H1 (cell line): ENCODE results near the gene AAMP. TPM values are rescaled to one million over a fixed set of nuclear protein-coding genes. Genes with fewer than 3 reads are reported as not detected.

Source experiments
- CTCF ChIA-PET: fragments of 300-600 bp; sonication (Branson Sonifier 250); formaldehyde crosslinking; loops from one replicate; lab custom pipeline; 2021; ENCODE audit not compliant: partially characterized antibody; lab: Charles Lee
- POLR2A ChIA-PET: fragments of 300-600 bp; sonication (Branson Sonifier 250); formaldehyde crosslinking; loops from one replicate; lab custom pipeline; 2021; ENCODE audit warnings: inconsistent platforms; ENCODE audit not compliant: partially characterized antibody; lab: Charles Lee
- DNase-seq, 2 experiments: peaks; one replicate each; pipeline versions ENCODE4 v3.0.0 to v3.0.0-alpha.2; 2010 to 2022; ENCODE audit warnings: low spot score in 2 of 2, low read depth in 1 of 2, mixed read lengths in 1 of 2
- FAIRE-seq: peaks from 2 replicates; lab custom pipeline; 2011; peaks lifted over from hg19 to GRCh38; lab: Jason Lieb, UNC
- H2AFZ ChIP-seq: 2 replicates; pipeline ENCODE4 v1.8.1; 2012; ENCODE audit warnings: low read length, inconsistent platforms
- H2AK5ac ChIP-seq: 2 replicates; pipeline ENCODE4 v1.6.1; 2013; ENCODE audit warnings: low read depth, low read length
- H2BK120ac ChIP-seq: replicated peaks from 2 replicates; pipeline ENCODE3; 2013; ENCODE audit warnings: low read depth, low read length, inconsistent platforms
- H2BK12ac ChIP-seq: 2 replicates; pipeline ENCODE4 v1.6.1; 2013; ENCODE audit warnings: low read depth, low read length
- H2BK15ac ChIP-seq: 2 replicates; pipeline ENCODE4 v1.6.1; 2013; ENCODE audit warnings: low read length
- H2BK20ac ChIP-seq: 2 replicates; pipeline ENCODE4 v1.6.1; 2013; ENCODE audit warnings: low read length
- H2BK5ac ChIP-seq: 2 replicates; pipeline ENCODE4 v1.6.1; 2013; ENCODE audit warnings: low read depth, low read length
- H3K14ac ChIP-seq: 2 replicates; pipeline ENCODE4 v1.6.1; 2013; ENCODE audit warnings: inconsistent platforms; ENCODE audit not compliant: insufficient read length
- H3K18ac ChIP-seq: 2 replicates; pipeline ENCODE4 v1.6.1; 2013; ENCODE audit warnings: low read length; ENCODE audit errors: extremely low read depth
- H3K23ac ChIP-seq: 2 replicates; pipeline ENCODE4 v1.6.1; 2013; ENCODE audit warnings: inconsistent platforms; ENCODE audit not compliant: insufficient read length
- H3K23me2 ChIP-seq: 2 replicates; pipeline ENCODE4 v1.6.1; 2013; ENCODE audit warnings: low read depth, low read length
- H3K27ac ChIP-seq: 2 replicates; pipeline ENCODE4 v1.6.1; 2011; ENCODE audit warnings: low read depth, low read length, inconsistent platforms
- H3K27me3 ChIP-seq, 4 experiments: replicated peaks in 1 of 4; 1 replicate in 1 of 4; 2 replicates in 3 of 4; pipeline versions ENCODE4 v1.6.1 to v1.8.1; 2011 to 2013; ENCODE audit warnings: low read length in 3 of 4, mild to moderate bottlenecking in 3 of 4, inconsistent platforms in 2 of 4, mixed read lengths in 2 of 4, moderate library complexity in 1 of 4; ENCODE audit not compliant: control insufficient read depth in 3 of 4, insufficient read depth in 3 of 4; ENCODE audit errors: extremely low read depth in 1 of 4
- H3K36me3 ChIP-seq, 4 experiments: 2 replicates each; pipeline versions ENCODE4 v1.6.1 to v1.8.1; 2011 to 2013; ENCODE audit warnings: mild to moderate bottlenecking in 4 of 4, low read length in 3 of 4, moderate library complexity in 2 of 4, control low read depth in 1 of 4, inconsistent platforms in 1 of 4; ENCODE audit not compliant: insufficient read depth in 4 of 4, control insufficient read depth in 2 of 4
- H3K4ac ChIP-seq: replicated peaks from 2 replicates; pipeline ENCODE3; 2013; ENCODE audit warnings: low read length, low read depth, mixed read lengths, inconsistent platforms; ENCODE audit not compliant: insufficient read length
- H3K4me1 ChIP-seq, 4 experiments: replicated peaks in 1 of 4; 1 replicate in 1 of 4; 2 replicates in 3 of 4; pipeline versions ENCODE4 v1.6.1 to v1.8.1; 2011 to 2013; ENCODE audit warnings: low read length in 3 of 4, inconsistent platforms in 2 of 4, mixed read lengths in 1 of 4; ENCODE audit not compliant: insufficient read depth in 4 of 4, control insufficient read depth in 3 of 4
- H3K4me2 ChIP-seq, 2 experiments: 2 replicates each; pipeline versions ENCODE4 v1.6.1 to v1.8.1; 2011 to 2013; ENCODE audit warnings: low read depth in 2 of 2, low read length in 2 of 2, control low read depth in 1 of 2, inconsistent platforms in 1 of 2, mild to moderate bottlenecking in 1 of 2; ENCODE audit not compliant: insufficient read depth in 1 of 2
- H3K4me3 ChIP-seq, 4 experiments: fragments of 200-600, 300-600 bp in 1 of 4; sonication (generic), shearing (Covaris generic), sonication (Bioruptor Twin) in 1 of 4; 2 replicates each; pipeline versions ENCODE4 v1.5.1 to v1.8.1; 2011 to 2016; ENCODE audit warnings: low read length in 4 of 4, low read depth in 3 of 4, control low read depth in 2 of 4, inconsistent platforms in 2 of 4, mild to moderate bottlenecking in 2 of 4, mixed read lengths in 1 of 4, moderate library complexity in 1 of 4; ENCODE audit not compliant: insufficient read depth in 2 of 4; ENCODE audit errors: extremely low read depth in 1 of 4
- H3K56ac ChIP-seq: replicated peaks from 2 replicates; pipeline ENCODE3; 2013; ENCODE audit warnings: low read depth, mild to moderate bottlenecking, mixed read lengths, low read length, inconsistent platforms; ENCODE audit not compliant: insufficient read length
- H3K79me1 ChIP-seq: 2 replicates; pipeline ENCODE4 v1.6.1; 2013; ENCODE audit warnings: low read depth, low read length, control low read depth
- H3K79me2 ChIP-seq, 2 experiments: 2 replicates each; pipeline versions ENCODE4 v1.6.1 to v1.8.1; 2012 to 2013; ENCODE audit warnings: low read length in 2 of 2, mild to moderate bottlenecking in 2 of 2, inconsistent platforms in 1 of 2; ENCODE audit not compliant: insufficient read depth in 2 of 2, control insufficient read depth in 1 of 2
- H3K9ac ChIP-seq, 4 experiments: replicated peaks in 1 of 4; 1 replicate in 1 of 4; 2 replicates in 3 of 4; pipeline versions ENCODE4 v1.6.1 to v1.8.1; 2011 to 2013; ENCODE audit warnings: low read depth in 3 of 4, low read length in 3 of 4, control low read depth in 2 of 4, mild to moderate bottlenecking in 2 of 4, moderate library complexity in 2 of 4, inconsistent platforms in 1 of 4; ENCODE audit errors: extremely low read depth in 1 of 4
- H3K9me3 ChIP-seq, 2 experiments: 2 replicates each; pipeline versions ENCODE4 v1.6.1 to v1.8.1; 2012 to 2013; ENCODE audit warnings: mild to moderate bottlenecking in 2 of 2, moderate library complexity in 2 of 2, control low read depth in 1 of 2, inconsistent platforms in 1 of 2, low read depth in 1 of 2, low read length in 1 of 2, mixed read lengths in 1 of 2; ENCODE audit not compliant: insufficient read depth in 2 of 2
- H4K20me1 ChIP-seq, 2 experiments: replicated peaks in 1 of 2; 2 replicates each; pipeline versions ENCODE3 to v1.8.1; 2011 to 2013; ENCODE audit warnings: inconsistent platforms in 2 of 2, low read length in 2 of 2, mild to moderate bottlenecking in 1 of 2; ENCODE audit not compliant: insufficient read depth in 2 of 2, control insufficient read depth in 1 of 2
- H4K5ac ChIP-seq: 2 replicates; pipeline ENCODE4 v1.6.1; 2013; ENCODE audit warnings: low read length, low read depth, mixed read lengths, inconsistent platforms; ENCODE audit not compliant: insufficient read length
- H4K8ac ChIP-seq: 2 replicates; pipeline ENCODE4 v1.8.0; 2013; ENCODE audit warnings: mild to moderate bottlenecking, moderate library complexity, low read length, inconsistent platforms; ENCODE audit not compliant: insufficient read depth; ENCODE audit errors: extremely low read depth
- H4K91ac ChIP-seq: replicated peaks from 2 replicates; pipeline ENCODE3; 2013; ENCODE audit warnings: low read length, mixed read lengths, inconsistent platforms; ENCODE audit not compliant: insufficient read length
- GABPA ChIP-seq: IDR thresholded peaks from 2 replicates; pipeline ENCODE4 v1.6.1; 2011; ENCODE audit warnings: mild to moderate bottlenecking, low read length, moderate library complexity, borderline replicate concordance; ENCODE audit not compliant: insufficient read depth
- WGBS, 2 experiments: shearing (Covaris generic) in 1 of 2; methylation state at CpG; one replicate each; pipeline versions ENCODE4 v1.1.6 to v1.1.7; 2013 to 2015; ENCODE audit warnings: low lambda C conversion rate in 2 of 2, mixed read lengths in 2 of 2, inconsistent platforms in 1 of 2, low coverage in 1 of 2, missing lambda C conversion rate in 1 of 2; ENCODE audit not compliant: insufficient replicate concordance in 2 of 2, insufficient coverage in 1 of 2, insufficient read length in 1 of 2; ENCODE audit errors: extremely low coverage in 1 of 2, missing lambda C conversion rate in 1 of 2; 5-methylcytosine and 5-hydroxymethylcytosine counted together
- polyA plus RNA-seq, 7 experiments: library from polyadenylated mRNA; depleted of rRNA in 3 of 7; stranded (reverse) in 5 of 7; unstranded in 2 of 7; fragments of >200 nt in 5 of 7; fragments of 200-250 nt in 2 of 7; gene quantifications; 1 replicate in 5 of 7; 2 replicates in 1 of 7; 4 replicates in 1 of 7; pipeline versions ENCODE4 v1.2.1 to v1.2.3, GENCODE V29; 2011 to 2013; ENCODE audit warnings: missing spikeins in 2 of 7, mixed read lengths in 2 of 7
- total RNA-seq: library from RNA; stranded (reverse); fragmentation: NEBNext Ultra II Directional; extraction: Animal tissue kit (Norgen Biotek cat#: 25700); gene quantifications from 2 replicates; pipeline ENCODE4 v1.2.1, GENCODE V29; 2021

The AAMP gene
- total and polyA plus RNA-seq, 2 of the 8 experiments (the other 6 are each of a cell fraction or from before 2014, with no cell fraction given), result 119 to 125 TPM

DNA sequence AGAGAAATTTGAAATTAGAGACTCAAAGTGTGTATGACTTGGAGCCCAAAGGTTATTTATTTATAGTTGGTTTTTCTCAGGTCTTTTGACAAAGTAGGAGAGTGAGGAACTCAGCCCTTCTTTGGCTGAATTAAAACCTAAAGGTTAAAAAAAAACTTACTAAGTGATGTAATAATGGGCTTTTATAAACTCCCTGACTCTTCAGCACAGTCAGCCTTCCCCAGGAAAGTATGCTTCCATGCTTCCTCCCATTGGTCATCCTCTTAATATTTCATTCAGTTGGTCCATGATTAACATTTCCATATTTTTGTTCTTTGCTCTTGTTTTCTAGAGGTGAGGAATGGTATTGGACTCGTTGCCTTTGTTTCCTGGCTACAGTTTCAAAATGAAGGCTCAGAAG lies 45.8 kb downstream of the AAMP start:
- H3K79me2 ChIP-seq, result peaks cover 27 to 64% of the 10 kb centered on the region in 2 experiments
- H3K79me1 ChIP-seq, result peaks cover 5% of the 10 kb centered on the region; the same call in 1 of the 2 replicates
- FAIRE-seq (no peak), DNase-seq (no peak)
- peaks cover 10 to 14% of the 10 kb centered on the region in 2 experiments for H4K20me1 ChIP-seq
- ChIA-PET CTCF (no interaction called here), POLR2A (interaction anchor here (1.1 kb wide), 1 partner anchor 19 kb away, joined by 3 read pairs; no protein-coding TSS in a partner anchor)
- H3K56ac ChIP-seq, result no peak overlapping the region
- no peak overlapping the region for H2BK5ac ChIP-seq
- no peak overlapping the region for H2BK120ac ChIP-seq
- no peaks in the 10 kb centered on the region for H3K9me3 ChIP-seq
- WGBS, 2 experiments, result 87% methylated on average over 1 of the region's 1 CpG; no CpG with 5 or more reads in 1 of the 2 experiments
- no peak overlapping the region for H2BK15ac ChIP-seq
- H2BK20ac ChIP-seq, result no peak overlapping the region
- H4K91ac ChIP-seq, result no peak overlapping the region
- H3K4me1 ChIP-seq, result peaks cover 0 to 10% (median 0%) of the 10 kb centered on the region in 4 experiments; a peak in 1 of 7 replicates
- H3K23me2 ChIP-seq, result no peaks in the 10 kb centered on the region
- no peak overlapping the region for H3K14ac ChIP-seq
- H3K36me3 ChIP-seq, result peaks cover 9 to 47% (median 25%) of the 10 kb centered on the region in 4 experiments
- no peak overlapping the region for H4K8ac ChIP-seq
- H3K4ac ChIP-seq, result no peak overlapping the region
- no peak overlapping the region for H2AK5ac ChIP-seq
- TF ChIP-seq GABPA, result no peak
- no peak overlapping the region for H3K9ac ChIP-seq
- no peaks in the 10 kb centered on the region for H3K27me3 ChIP-seq
- no peak overlapping the region for H3K4me2 ChIP-seq
- no peak overlapping the region for H3K23ac ChIP-seq
- no peak overlapping the region for H3K27ac ChIP-seq
- no peak overlapping the region for H2AFZ ChIP-seq
- H4K5ac ChIP-seq, result no peak overlapping the region
- H2BK12ac ChIP-seq, result no peak overlapping the region
- H3K18ac ChIP-seq, result no peak overlapping the region
- H3K4me3 ChIP-seq, result no peak overlapping the region
